Measurements from ENCODE around the gene PLP2.
"Not testable (repeated sequence)": the region's sequence is repeated elsewhere in the genome, so short reads cannot be mapped to it uniquely, and the experiment has no call there.

PLP2 gene

DNA sequence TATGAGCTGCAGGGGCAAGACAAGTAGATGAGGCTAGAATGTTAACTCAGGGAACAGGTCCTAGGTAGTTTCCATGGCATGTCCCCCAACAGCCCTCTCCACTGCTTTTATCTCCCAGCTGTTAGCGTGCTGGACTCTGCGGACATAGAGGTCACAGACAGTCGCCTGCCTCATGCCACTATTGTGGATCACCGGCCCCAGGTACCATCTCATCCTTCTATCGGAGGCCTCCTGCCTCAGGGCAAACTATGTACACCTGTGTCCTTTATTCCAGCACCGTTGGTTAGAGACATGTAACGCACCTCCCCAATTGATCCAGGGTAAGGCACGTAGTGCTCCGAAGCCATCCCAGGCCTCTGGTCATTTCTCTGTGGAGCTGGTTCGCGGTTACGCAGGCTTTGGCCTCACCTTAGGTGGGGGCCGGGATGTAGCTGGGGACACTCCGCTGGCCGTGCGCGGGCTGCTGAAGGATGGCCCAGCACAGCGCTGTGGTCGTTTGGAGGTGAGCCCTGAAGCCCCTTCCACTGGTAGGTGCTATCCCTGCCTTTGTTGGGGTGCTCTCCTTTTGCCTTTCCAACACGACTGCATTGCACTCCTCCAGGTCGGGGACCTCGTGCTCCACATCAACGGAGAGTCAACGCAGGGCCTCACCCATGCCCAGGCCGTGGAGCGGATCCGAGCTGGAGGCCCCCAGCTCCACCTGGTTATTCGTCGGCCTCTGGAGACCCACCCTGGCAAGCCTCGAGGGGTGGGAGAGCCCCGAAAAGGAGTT lies 6.9 kb upstream of the PLP2 start:
- DNase-seq: no peak

GRCh38 chrX:49165901-49166881 lies 5.5 kb upstream of the PLP2 start:
- DNase-seq: no peak

DNA sequence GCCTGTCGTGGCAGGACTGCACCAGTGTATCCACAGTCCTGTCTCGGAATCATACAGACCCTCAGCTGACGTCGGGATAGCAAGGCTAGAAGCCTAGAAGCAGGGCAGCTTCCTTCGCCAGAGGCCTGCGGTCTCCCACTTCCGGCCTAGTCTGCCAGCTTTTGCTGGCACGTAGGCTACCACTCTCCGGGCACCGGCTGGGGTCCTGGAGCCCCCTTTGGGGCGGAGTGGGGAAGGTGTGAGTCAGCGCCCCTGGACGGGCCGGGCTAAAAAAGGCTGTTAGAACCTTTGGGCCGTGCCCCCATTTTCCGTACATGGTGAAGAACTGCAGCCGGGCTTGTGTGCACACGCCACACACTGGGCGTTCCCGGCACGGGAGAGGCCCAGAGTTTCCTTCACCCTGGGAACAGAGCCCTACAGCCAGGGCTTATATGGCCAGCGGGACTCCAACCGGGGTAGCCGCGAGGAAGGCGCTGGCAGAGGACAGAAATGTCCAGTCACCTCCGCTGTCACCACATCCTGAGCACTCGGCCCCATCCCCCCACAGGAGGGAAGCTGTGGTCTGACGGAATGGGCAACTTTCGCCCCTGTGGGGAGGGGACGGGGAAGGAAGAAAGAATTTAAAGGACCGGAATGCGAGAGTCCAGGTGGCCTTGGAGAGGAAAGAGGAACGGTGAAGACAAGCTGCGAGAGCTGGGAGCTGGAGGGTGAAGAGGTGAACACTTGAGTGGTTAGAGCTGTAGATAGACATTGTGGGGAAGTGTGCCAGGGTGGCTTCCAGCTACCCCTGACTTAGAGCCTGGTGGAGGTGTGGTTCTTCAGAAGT lies 4.6 kb upstream of the PLP2 start:
- no peak for DNase-seq

- no peak for DNase-seq
Observed at GRCh38 chrX:49167740-49168108, 4.0 kb upstream of the PLP2 start.

DNA sequence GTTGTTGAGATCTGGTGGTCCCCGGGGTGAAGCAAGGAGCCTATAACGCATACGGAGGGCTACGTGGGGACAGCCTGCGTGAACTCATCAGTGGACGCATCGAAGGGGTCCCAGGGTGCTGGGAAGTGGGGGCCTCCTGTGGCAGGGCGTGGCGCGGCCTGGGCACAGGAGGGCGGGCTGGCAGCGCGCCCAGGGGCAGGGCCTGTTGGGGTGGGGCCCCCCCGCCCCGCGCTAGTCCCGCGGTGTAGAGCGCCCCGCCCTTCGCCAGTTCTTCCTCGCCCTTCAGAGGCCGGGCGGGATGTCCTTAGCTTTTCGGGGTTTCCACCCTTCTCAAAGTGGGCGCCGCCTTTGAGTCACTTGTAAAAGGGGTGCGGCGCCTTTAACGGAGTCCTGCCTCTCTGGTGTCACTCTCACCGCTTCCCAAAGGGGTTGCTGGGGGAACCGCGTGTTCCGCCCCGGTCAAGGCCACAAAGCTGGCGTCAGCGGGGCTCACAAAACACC lies 632 bp downstream of the PLP2 start:
- no peak for DNase-seq

GRCh38 chrX:49173544-49173943 lies 1.8 kb downstream of the PLP2 start:
- not testable (repeated sequence) for DNase-seq

DNA sequence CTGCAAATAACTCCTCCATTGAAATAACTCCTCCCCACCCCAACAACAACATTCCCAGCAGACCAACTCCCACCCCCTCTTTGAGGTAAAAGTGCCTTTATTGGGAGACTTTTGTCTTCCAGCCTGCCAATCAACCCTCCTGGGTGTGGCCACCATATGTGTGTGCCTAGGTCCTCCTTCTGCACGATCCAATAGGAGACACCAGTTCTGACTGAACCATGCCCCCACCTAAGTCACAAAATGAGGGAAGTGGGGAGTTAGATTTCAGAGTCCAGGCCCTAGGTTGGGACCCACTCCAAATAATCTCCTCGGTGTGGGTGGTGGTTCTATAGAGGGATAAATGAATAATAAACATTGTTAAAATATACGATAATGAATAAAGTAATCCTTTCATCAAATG lies 3.0 kb downstream of the PLP2 start:
- DNase-seq: no peak

DNA sequence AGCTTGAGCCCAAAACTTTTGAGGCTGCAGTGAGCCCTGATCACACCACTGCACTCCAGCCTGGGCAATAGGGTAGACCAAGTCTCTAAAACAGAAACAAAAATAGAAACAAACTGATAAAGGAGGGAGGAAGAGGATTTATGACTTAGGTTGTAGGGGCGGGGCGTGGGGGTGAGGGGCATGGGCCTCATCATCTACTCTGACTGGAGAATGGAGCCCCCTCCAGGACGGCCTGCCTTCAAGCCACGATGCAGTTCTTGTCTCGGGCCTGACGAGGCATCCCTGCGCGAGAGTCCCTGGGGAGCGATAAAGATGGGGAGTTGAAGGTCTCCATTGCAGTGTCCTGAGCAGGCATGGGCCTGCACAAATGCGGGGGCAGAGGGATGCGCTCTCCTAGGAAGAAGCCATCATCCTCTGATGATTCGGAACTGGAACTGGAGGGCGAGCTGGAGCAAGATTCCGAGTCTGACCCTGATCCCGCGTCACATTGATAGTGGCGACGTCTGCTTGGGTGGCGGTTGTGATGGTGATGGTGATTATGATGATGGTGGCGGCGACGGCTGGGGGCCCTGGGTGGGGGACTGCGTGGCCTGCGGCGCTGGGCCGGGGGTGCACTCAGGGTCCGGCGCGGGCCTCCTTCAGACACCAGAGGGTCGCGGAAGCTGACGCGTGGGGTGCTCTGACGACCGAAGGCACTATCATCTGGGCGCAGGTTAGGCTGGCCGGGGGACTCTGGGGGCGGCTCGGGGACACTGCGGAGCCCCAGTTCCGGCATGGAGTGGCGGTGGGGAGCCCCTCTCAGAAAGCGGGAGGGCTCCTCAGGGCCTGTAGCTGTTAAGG lies 4.0 kb downstream of the PLP2 start:
- no peak for DNase-seq

- no peak for DNase-seq
Observed at GRCh38 chrX:49176421-49177326, 5.0 kb downstream of the PLP2 start.

- no peak for DNase-seq
Observed at GRCh38 chrX:49177338-49177833, 5.7 kb downstream of the PLP2 start.

GRCh38 chrX:49177873-49178480 lies 6.3 kb downstream of the PLP2 start:
- no peak for DNase-seq

DNA sequence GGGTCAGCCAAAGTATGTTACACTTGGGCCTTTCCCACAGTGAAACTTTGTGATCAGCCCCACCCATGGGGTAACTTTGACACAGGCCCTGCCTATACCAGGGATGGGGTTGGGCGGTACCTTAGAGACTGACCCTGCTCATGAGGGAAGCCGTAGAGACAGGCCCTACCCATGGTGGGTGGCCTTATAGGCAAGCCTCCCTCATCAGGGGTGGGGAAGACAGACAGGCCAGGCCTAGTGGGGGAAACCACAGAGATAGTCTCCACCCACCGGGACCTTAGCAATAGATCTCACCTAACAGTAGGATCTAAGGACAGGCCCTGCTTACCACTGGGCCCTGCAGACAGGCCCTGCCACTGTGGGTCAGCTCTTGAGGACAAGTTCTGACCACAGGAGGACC lies 6.8 kb downstream of the PLP2 start:
- DNase-seq: no peak

DNA sequence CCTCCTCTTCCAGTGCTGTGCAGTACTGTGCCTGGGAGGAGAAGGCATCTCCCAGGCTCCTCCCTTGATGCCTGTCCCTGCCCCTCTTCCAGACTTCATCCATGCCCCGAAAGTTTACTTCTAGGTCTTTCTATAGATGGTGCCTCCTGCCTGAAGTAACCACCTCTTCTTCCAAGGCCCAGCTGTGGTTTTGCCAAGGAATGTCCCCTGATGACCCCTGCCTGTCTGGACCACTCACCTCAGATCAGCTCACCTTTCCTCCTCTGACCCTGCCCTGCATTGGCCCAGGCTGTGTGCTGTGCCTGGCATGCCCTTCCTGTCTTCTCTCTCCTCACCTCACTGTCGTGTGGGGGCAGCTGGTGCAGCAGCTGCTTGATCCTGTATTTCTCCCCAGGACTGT lies 7.7 kb downstream of the PLP2 start:
- DNase-seq: no peak

- DNase-seq: no peak
Observed at GRCh38 chrX:49183701-49184281, 12.1 kb downstream of the PLP2 start.

GRCh38 chrX:49184294-49185281 lies 12.9 kb downstream of the PLP2 start:
- peak; percentile 67 for DNase-seq

DNA sequence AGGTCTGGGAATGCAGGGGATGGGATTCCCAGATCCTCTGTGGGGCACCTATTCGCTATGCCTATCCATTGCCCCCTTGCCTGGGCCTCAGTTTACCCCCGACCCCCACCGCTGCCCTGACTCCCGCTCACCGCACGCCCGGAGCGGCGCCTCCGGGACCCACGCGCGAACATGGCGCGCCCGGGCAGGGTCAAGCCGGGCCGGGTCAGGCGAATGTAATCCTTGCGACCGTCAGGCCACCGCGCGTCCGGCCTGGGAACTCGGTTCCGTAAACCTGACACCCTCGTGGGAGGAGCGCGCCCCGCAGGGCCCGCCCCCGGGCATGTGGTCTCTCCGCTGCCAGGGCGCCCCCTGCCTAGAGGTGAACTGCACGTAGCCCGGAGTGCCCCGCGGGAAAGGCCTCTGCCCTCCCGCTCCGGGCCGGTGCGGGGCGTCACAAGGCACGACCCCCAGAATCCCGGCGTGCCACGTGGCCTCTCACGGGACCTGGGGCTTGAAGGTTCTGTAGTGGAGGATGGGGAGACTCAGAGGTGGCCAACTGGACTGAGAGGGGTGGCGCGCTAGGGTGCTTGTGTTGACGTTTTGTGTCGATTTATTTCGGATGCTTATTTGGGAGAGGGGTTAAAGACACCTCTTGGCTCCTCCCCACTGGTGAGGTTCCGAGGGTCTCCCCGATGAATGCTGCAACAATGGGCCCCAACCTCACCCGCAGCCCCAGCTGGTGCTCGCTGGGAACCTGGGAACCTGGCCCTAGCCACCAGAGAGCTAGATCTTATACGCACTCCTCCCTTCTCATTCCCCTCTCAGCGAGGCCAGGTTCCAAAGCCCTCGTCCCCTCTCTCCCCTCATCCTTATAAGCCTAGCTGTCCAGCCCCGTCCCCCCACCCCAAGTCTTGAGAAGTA lies 14.7 kb downstream of the PLP2 start, which contains the start of gene PRICKLE3:
Gene PRICKLE3 (minus strand): TSS at position 249 of the 903 bp plus-strand sequence. CDS start 76 bp downstream, at position 173.
- DNase-seq: no peak

DNA sequence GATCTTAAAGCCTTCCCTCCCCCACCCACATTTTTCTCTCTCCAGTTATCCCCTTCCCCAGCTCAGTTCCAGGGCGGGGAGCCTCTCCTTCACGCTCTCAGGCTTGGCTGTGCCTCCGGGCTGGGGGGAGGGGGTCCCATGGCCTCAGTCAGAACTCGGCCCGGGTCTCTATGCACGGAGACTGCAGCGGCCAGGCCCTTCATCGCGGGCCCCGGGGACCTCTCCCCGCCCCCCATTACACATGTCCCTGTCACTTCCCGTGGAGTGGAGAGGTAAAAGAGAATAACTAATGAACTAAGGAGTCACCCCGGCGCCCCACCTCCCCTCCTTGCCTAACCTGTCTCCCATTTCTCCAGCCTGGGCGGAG lies 15.3 kb downstream of the PLP2 start:
- DNase-seq: no peak
